Measurements from ENCODE around the gene CRKL.
"Not testable (repeated sequence)": the region's sequence is repeated elsewhere in the genome, so short reads cannot be mapped to it uniquely, and the experiment has no call there.

Gene CRKL

DNA sequence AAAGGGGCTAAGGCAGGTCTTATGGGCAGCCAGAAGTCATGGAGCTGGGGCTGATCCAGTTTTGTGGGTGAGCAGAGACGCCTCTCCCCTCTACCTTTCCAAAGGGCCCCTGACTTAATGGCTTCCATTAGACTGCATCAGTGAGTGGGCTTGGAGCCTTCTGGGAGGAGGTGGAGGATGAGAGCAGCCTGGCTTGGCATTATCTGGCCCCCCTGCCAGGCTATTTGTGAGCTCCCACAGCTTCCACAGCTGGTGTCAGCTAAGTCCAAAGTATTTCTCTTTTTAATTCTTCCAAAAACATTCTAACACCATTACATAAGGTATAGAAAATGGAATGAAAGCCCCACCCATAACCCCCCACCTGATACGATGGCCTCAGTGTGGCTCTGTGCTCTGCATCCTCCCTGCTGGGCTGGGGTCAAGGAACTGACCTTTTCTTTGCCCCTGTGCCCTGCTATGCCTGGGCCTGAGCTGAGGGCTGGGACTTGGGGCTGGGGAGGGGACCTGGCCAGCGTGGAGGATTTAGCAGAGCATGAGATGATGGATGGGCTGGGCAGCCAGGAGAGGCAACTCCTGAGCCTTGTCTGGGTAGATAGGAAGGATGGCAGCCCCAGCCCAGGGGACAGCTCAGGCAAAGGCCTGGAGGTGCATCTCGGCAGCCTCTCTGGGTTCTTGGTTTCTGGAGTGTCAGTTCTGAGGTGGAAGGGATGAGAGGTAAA lies 53.9 kb downstream of the CRKL start:
- DNase-seq, result no peak

- not testable (repeated sequence) for DNase-seq
Measured at GRCh38 chr22:20972014-20972694, 54.9 kb downstream of the CRKL start.

DNA sequence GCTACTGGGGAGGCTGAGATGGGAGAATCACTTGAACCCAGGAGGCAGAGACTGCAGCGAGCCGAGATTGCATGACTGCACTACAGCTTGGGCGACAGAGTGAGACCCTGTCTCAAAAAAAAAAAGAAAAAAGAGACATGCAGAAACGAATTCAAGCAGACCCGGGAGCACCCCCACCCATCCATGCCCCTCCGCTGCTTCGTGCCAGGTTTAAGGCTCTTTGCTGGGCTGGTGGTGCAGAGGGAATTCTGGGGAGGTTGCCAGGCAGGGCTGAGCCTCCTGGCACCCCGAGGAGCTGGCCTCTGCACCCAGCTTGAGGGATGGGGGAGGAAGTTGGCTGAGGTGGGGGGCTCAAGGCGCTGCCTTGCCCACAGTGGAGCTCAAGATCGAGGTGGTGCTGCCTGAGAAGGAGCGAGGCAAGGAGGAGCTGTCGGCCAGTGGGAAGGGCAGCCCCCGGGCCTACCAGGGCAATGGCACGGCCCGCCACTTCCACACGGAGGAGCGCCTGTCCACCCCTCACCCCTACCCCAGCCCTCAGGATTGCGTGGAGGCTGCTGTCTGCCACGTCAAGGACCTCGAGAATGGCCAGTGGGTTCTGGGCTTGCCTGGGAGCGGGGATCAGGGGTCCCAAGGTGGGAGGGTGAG lies 55.8 kb downstream of the CRKL start:
- DNase-seq, result no peak

DNA sequence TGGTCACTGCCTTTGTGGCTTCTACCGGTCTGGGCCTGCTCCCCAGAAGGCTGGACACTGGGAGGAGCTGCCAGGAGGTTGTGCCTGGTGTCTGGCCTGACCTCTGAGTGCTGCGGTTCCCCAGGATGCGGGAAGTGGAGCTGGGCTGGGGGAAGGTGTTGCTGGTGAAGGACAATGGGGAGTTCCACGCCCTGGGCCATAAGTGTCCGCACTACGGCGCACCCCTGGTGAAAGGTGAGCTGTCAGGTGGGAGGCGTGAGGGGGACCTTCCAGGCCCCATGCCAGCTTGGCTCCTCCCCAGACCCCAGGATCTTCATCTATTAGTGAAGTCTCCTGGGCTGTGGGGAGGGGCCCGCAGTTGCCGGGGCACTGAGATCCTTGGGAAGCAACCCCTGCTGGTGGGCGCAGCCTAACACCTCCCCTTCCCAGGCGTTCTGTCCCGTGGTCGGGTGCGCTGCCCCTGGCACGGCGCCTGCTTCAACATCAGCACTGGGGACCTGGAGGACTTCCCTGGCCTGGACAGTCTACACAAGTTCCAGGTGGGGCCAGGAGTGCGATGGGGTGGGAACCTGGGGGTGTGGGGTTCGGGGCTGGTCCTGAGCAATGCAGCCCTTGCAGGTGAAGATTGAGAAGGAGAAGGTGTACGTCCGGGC lies 56.6 kb downstream of the CRKL start:
- DNase-seq, result no peak

DNA sequence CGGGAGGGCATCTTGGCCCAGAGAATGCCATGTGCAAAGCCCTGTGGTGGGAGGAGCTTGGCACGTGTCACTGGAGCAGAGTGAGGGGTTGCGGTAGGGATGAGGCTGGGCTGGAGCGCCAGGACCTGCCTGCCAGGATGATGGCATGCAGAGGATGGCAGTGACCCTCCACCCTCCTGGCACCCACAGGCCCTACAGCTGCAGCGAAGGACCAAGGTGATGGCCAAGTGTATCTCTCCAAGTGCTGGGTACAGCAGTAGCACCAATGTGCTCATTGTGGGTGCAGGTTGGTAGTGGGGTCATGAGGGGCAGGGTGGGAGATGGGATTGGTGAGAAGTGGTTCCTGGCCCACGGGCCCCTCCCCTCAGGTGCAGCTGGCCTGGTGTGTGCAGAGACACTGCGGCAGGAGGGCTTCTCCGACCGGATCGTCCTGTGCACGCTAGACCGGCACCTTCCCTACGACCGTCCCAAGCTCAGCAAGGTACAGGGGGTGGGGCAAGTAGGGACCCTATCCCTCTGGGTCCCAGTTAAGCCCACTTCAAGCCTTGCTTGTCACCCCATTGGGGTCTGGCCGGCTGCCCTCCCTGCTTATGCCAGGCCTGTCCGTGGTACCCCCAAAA lies 57.2 kb downstream of the CRKL start:
- no peak for DNase-seq

GRCh38 chr22:20975541-20976290 lies 58.5 kb downstream of the CRKL start:
- DNase-seq, result no peak

- DNase-seq, result no peak
Measured at GRCh38 chr22:20976291-20976877, 59.2 kb downstream of the CRKL start.

GRCh38 chr22:20977019-20977418 lies 59.8 kb downstream of the CRKL start:
- DNase-seq, result no peak

- no peak for DNase-seq
Measured at GRCh38 chr22:20977516-20978170, 60.4 kb downstream of the CRKL start.

DNA sequence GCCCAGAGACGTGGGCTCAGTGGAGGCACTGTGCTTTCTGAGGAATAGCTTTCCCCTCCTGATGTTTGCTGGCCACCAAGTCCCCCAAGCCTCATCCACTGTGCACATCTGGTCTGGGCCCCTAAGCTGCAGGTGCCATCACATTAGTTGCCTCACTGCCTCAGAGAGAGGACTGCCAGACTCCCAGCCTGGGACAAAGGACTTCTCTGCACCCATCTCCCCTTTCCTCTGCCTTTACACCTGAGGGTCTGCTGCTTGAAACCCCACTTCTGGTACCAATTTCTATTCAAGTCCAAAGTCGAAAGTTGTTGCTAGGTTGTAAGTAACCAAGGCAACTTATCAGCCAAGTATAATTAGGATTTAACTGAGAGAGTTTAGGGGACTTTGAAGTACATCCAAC lies 61.2 kb downstream of the CRKL start:
- no peak for DNase-seq

- DNase-seq, result peak; percentile 48
Measured at GRCh38 chr22:20979243-20979809, 62.1 kb downstream of the CRKL start.

GRCh38 chr22:20979940-20980453 lies 62.8 kb downstream of the CRKL start:
- DNase-seq, result no peak

DNA sequence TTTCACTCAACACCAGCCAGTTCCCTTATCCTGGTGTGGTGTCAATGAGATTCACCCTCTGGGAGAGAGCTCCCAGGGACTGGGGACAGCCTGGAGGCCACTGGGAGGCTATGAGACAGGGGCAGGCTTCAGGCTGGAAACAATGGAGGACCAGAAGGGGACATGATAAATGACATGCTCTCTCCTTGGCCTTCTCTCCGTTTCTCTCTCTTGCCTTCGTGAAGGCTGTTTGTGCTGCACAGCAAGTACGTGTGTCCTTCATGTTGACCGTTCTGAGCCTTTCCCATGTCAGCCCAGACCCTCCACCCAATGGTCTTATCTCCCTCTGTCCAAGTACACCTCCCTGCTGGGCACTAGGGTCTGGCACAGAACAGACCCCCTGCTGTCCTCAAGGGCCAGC lies 63.3 kb downstream of the CRKL start:
- no peak for DNase-seq

- DNase-seq, result no peak
Measured at GRCh38 chr22:20980938-20981722, 63.9 kb downstream of the CRKL start.

DNA sequence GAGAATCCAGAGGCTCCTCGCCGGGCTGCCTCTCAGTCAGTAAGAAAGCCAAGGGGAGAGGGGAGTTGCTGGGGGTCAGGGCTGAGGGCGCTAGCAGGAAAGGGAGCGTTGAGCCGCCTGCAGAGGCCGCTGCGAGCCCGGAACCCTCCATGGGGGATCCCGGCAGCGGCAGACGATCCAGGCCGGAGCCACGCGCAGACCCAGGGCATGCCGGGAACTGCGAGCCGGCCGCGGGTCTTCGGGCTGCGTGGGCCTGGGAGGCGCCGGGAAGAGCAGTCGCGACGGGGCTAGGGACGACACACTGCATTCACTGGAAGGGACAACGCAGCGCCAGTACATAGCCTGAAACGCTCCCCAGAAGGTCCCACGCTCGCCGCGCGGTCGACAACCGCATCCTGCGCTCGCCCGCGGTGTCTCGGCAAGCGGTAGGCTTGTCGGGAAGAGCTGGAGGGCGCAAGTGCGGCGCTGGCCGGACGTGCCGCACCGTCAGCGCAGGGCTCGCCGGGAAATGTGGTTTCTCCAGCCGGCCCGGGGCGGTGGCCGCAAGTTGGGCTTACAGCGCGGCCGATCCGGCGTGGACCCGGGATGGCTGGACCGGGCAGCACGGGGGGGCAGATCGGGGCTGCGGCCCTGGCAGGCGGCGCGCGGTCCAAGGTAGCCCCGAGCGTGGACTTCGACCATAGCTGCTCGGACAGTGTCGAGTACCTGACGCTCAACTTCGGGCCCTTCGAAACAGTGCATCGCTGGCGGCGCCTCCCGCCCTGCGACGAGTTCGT lies 64.8 kb downstream of the CRKL start, which contains the start of gene LZTR1:
LZTR1 (plus strand) TSS at position 511 of the 776 bp plus-strand sequence; CDS start at position 586, 75 bp downstream.
- peak; percentile 60 for DNase-seq

DNA sequence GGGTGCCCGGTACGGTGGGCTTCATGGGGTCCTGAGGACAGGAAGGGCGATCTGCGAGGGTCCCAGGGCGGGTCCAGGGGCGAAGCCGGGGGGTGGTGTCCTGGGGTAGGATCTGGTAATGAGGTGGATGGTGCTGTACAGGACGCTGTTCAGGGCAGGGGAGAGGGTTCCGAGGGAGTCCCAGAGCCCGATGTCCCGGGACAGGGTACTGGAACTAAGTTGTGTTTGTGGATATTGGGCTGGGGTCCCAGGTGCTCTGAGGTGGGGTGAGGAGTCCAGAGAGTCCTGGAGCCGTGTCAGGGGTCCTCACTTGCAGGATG lies 65.3 kb downstream of the CRKL start:
- DNase-seq, result no peak

DNA sequence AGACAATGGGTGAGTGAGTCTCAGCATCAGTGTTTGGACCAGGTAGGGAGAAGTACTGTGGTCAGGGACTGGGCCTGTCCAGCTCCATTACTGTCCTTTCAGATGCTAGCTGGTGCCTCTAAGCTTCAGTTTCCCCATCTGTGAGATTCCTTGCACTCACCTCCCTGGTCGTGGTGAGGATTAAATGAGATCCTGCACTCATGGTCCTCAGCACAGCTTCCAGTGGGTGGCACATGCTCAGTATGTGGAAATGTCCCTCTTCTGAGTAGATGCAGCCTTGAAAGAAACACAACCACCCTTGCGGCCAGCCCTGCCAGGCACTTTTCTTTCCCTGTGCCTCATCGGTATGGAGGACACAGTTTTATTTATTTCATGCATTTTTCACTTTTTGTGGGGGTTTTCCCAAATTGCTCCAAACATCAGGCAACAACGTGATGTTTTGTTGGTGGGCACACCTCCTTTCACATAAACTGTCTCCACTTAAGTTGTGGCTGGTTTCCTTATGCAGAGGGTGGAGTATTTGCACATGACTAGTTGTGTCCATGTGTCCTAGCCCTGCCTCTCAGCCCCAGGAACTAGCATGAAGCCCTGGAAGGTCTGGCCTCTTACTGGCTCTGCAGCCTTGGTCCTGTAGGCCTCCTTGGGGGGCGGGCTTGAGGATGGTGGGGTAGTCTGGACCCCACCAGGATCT lies 66.0 kb downstream of the CRKL start:
- DNase-seq, result no peak

DNA sequence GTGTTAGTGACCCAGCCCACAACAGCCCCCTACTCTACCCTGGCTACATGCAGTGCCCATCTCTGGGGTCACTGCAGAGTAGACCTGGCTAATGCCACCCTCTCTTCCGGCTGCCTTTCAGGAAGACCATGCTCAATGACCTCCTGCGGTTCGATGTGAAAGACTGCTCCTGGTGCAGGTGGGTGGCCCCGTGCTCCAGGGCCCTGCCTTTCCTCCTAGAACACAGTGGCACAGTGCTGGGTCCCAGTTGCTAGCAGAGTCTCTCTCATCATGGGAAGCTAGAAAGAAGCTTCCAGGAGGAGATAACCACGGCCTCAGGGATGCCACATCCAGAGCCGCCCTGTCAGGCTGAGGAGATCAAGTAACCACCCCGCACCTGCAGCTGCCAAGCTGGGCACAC lies 68.5 kb downstream of the CRKL start:
- DNase-seq, result no peak

DNA sequence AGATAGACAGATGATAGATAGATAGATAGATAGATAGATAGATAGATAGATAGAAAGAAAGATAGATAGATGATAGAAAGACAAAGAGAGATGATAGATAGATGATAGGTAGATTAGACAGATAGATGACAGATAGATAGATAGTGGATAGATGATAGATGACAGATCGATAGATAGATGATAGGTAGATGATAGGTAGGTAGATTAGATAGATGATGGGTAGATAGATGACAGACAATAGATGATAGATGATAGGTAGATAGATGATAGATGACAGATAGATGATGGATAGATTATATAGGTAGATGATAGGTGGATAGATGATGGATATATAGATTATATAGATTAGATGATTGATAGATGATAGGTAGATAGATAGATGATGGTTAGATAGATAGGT lies 69.2 kb downstream of the CRKL start:
- no peak for DNase-seq
